GM18502 (cell line): ENCODE measurements around the gene KDM6A.
A peak's percentile ranks its signal among the peaks of the same experiment; 100 is the strongest.

ENCODE experiments used
- ATAC-seq: cut with Tn5 transposase; IDR thresholded peaks from one replicate; pipeline ENCODE4 v1.9.1; 2021; ENCODE audit warnings: mild to moderate bottlenecking; ENCODE audit not compliant: unreplicated experiment, poor library complexity

Gene KDM6A

GRCh38 chrX:44953734-44954502 lies 80.9 kb downstream of the KDM6A start:
- no peak for ATAC-seq

GRCh38 chrX:44954562-44954961 lies 81.6 kb downstream of the KDM6A start:
- ATAC-seq = no peak

GRCh38 chrX:44957848-44958247 lies 84.9 kb downstream of the KDM6A start:
- no peak for ATAC-seq

- no peak for ATAC-seq
Measured at GRCh38 chrX:44958480-44958879, 85.5 kb downstream of the KDM6A start.

GRCh38 chrX:44961817-44962607 lies 89.0 kb downstream of the KDM6A start:
- no peak for ATAC-seq

GRCh38 chrX:44962944-44963343 lies 90.0 kb downstream of the KDM6A start:
- no peak for ATAC-seq

GRCh38 chrX:44967221-44967620 lies 94.2 kb downstream of the KDM6A start:
- ATAC-seq = no peak

GRCh38 chrX:44970709-44971108 lies 97.7 kb downstream of the KDM6A start:
- ATAC-seq = no peak

GRCh38 chrX:44971674-44972073 lies 98.7 kb downstream of the KDM6A start:
- ATAC-seq = no peak

GRCh38 chrX:44972132-44972531 lies 99.1 kb downstream of the KDM6A start:
- ATAC-seq = no peak

GRCh38 chrX:44973420-44973932 lies 100.5 kb downstream of the KDM6A start:
- ATAC-seq = no peak

GRCh38 chrX:44974451-44974850 lies 101.5 kb downstream of the KDM6A start:
- ATAC-seq = no peak

GRCh38 chrX:44975666-44976263 lies 102.8 kb downstream of the KDM6A start:
- no peak for ATAC-seq

- ATAC-seq = no peak
Measured at GRCh38 chrX:44978976-44979375, 106.0 kb downstream of the KDM6A start.

GRCh38 chrX:44980403-44980802 lies 107.4 kb downstream of the KDM6A start:
- no peak for ATAC-seq

- no peak for ATAC-seq
Measured at GRCh38 chrX:44980883-44981282, 107.9 kb downstream of the KDM6A start.

GRCh38 chrX:44989995-44990770 lies 117.2 kb downstream of the KDM6A start:
- ATAC-seq = no peak

- no peak for ATAC-seq
Measured at GRCh38 chrX:44992775-44993174, 119.8 kb downstream of the KDM6A start.

GRCh38 chrX:44996277-44996676 lies 123.3 kb downstream of the KDM6A start:
- peak; percentile 63 for ATAC-seq

GRCh38 chrX:44997282-44997812 lies 124.4 kb downstream of the KDM6A start:
- no peak for ATAC-seq
